HG03066 (cell line): Measurements from ENCODE around the gene GRAMD1A.

ENCODE experiments used
- ATAC-seq: cut with Tn5 transposase; IDR thresholded peaks from one replicate; pipeline ENCODE4 v1.9.1; 2021; ENCODE audit warnings: low read depth; ENCODE audit not compliant: unreplicated experiment

Gene GRAMD1A

GRCh38 chr19:35066691-35067563 lies 66.8 kb downstream of the GRAMD1A start:
- no peak for ATAC-seq

DNA sequence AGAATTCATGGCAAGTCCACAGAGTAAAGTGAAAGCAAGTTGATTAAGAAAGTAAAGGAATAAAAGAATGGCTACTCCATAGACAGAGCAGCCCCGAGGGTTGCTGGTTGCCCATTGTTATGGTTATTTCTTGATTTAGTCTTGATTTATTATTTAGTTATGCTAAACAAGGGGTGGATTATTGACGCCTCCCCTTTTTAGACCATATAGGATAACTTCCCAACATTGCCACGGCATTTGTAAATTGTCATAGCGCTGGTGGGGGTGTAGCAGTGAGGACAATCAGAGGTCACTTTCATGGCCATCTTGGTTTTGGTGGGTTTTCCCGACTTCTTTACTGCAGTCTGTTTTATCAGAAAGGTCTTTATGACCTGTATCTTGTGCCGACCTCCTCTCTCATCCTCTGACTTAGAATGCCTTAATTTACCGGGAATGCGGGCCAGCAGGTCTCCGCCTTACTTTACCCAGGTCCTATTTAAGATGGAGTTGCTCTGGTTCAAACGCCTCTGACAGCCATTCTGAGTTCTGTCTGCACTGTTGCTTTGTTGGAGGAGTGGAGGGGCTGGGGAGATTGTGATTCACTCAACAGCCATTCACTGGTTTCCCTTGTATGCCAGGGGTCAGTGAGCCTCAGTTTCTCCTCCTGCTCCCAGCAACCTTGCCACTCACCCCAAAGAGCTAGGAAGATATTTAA lies 69.0 kb downstream of the GRAMD1A start:
- no peak for ATAC-seq

DNA sequence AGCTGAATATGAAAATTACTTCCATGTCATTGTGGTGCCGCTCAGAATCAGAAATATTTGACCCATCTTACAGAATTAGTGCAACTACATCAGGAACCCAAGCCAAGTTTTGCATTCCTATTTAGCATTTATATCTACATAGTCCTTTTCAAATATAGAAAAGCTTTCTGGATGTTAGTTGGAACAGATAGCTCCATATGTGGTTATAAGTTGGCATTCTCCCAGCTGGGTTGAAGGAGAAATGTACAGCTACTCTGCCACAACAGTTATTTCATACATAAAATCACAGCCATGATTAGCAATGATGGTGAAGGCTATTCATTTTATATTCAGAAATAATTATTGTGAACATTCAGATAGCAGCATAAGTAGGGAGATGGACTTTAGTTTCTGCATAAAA lies 69.6 kb downstream of the GRAMD1A start:
- ATAC-seq = no peak

- ATAC-seq = no peak
Observed at GRCh38 chr19:35070471-35070870, 70.3 kb downstream of the GRAMD1A start.

GRCh38 chr19:35073516-35073915 lies 73.4 kb downstream of the GRAMD1A start:
- no peak for ATAC-seq

GRCh38 chr19:35073941-35074340 lies 73.8 kb downstream of the GRAMD1A start:
- ATAC-seq = no peak

DNA sequence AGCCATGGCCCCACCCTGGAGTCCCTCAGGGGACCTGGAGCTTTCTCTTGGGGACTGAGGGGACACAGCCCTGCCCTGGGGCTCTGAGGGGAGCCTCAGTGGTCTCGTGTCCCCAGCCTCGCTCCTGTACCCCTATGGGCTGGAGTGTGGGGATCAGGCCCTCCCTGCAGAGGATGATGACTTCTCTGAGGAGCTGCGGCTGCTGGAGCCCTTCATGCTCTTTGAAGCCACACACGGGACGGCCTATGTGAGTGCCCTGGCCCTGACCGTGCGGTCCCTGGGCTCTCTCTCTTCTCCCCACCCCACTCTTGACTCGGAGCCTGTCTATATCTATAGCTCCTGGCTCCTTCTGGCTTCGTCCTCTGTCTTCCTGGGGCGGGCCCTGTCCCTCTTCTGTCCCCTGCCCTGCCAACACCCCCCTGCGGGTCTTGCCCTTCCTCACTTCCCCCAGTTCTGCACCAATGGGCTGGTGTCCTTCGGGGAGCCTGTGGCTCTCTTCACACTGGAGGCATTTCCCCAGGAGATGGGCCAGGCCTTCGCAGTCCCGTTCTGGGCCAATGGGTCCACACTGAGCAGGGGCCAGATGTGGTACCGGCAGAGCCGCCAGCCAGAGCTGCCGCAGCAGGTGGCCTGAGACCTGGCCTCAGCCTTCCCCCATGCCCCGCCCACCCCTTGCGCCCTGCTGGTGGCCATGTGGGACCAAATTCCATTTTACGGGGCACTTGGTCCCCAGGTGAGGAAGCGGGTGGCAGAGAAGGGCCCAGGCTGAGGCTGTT lies 74.5 kb downstream of the GRAMD1A start:
- no peak for ATAC-seq

GRCh38 chr19:35075202-35076025 lies 75.3 kb downstream of the GRAMD1A start:
- no peak for ATAC-seq

DNA sequence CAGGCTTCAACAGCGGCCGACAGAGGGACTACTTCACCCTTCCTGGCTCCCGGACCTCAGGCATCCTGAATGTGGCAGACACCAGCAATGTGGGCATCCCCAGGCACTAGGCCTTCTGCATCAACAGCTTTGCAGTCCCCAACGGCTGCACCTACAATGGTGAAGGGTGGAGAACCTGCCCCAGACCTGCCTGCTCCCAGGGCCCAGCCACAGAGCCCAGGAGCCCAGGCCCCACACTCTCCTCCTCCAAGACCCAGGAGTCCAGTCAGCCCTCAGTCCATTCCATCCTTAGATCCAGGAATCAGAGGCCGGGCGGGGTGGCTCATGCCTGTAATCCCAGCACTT lies 75.9 kb downstream of the GRAMD1A start:
- no peak for ATAC-seq
